Ishikawa (cell line): ENCODE measurements around the gene DMWD.

Experiments used
- CEBPB ChIP-seq: IDR thresholded peaks from 2 replicates; pipeline ENCODE4 v1.6.1; 2012
- CREB1 ChIP-seq: IDR thresholded peaks from 2 replicates; pipeline ENCODE4 v1.6.1; 2012; ENCODE audit warnings: low read depth
- EGR1 ChIP-seq: IDR thresholded peaks from 2 replicates; pipeline ENCODE4 v1.6.1; 2012
- EP300 ChIP-seq: IDR thresholded peaks from 2 replicates; pipeline ENCODE4 v1.6.1; 2012; ENCODE audit warnings: borderline replicate concordance
- FOXM1 ChIP-seq: IDR thresholded peaks from 2 replicates; pipeline ENCODE4 v1.6.1; 2012; ENCODE audit warnings: low read depth, borderline replicate concordance
- MAX ChIP-seq: IDR thresholded peaks from 2 replicates; pipeline ENCODE4 v1.6.1; 2012
- NFIC ChIP-seq: IDR thresholded peaks from 2 replicates; pipeline ENCODE4 v1.6.1; 2012
- RAD21 ChIP-seq: IDR thresholded peaks from 2 replicates; pipeline ENCODE4 v1.6.1; 2012; ENCODE audit warnings: low read depth
- REST ChIP-seq: IDR thresholded peaks from 2 replicates; pipeline ENCODE4 v1.6.1; 2012; ENCODE audit warnings: low read depth, mild to moderate bottlenecking
- TAF1 ChIP-seq: IDR thresholded peaks from 2 replicates; pipeline ENCODE4 v1.6.1; 2012; ENCODE audit warnings: low read depth, mild to moderate bottlenecking
- TCF12 ChIP-seq: IDR thresholded peaks from 2 replicates; pipeline ENCODE4 v1.6.1; 2012; ENCODE audit warnings: low read depth
- TEAD4 ChIP-seq: IDR thresholded peaks from 2 replicates; pipeline ENCODE4 v1.6.1; 2012
- USF1 ChIP-seq: IDR thresholded peaks from 2 replicates; pipeline ENCODE4 v1.6.1; 2012
- YY1 ChIP-seq: IDR thresholded peaks from 2 replicates; pipeline ENCODE4 v1.6.1; 2012; ENCODE audit warnings: low read depth
- ZBTB7A ChIP-seq: IDR thresholded peaks from 2 replicates; pipeline ENCODE4 v1.6.1; 2012; ENCODE audit warnings: low read depth

DMWD gene

GRCh38 chr19:45761714-45762113, 30.9 kb downstream of the DMWD start:
- TF ChIP-seq TEAD4, result no peak
- no peak for TF ChIP-seq TCF12
- TF ChIP-seq RAD21, result no peak
- TF ChIP-seq NFIC, result no peak
- TF ChIP-seq USF1, result no peak
- TF ChIP-seq FOXM1, result no peak
- no peak for TF ChIP-seq ZBTB7A
- TF ChIP-seq CEBPB, result no peak
- TF ChIP-seq CREB1, result no peak
- TF ChIP-seq EGR1, result no peak
- no peak for TF ChIP-seq REST
- no peak for TF ChIP-seq YY1
- no peak for TF ChIP-seq TAF1
- no peak for TF ChIP-seq MAX
- TF ChIP-seq EP300, result no peak

- TF ChIP-seq MAX (no peak), TEAD4 (no peak), REST (no peak), FOXM1 (no peak), EGR1 (no peak), CEBPB (no peak), TCF12 (no peak), CREB1 (no peak), YY1 (no peak), EP300 (no peak), RAD21 (no peak), TAF1 (no peak), NFIC (no peak), USF1 (no peak), ZBTB7A (no peak)
These were observed 33.7 kb downstream of the DMWD start for GRCh38 chr19:45758921-45759320.

- TF ChIP-seq CREB1 (no peak), CEBPB (no peak), RAD21 (no peak), USF1 (no peak), REST (no peak), TCF12 (no peak), ZBTB7A (no peak), NFIC (no peak), EP300 (no peak), FOXM1 (no peak), MAX (no peak)
These were observed 35.0 kb downstream of the DMWD start for GRCh38 chr19:45757695-45758094.

GRCh38 chr19:45754323-45754722, 38.3 kb downstream of the DMWD start:
- TF ChIP-seq CEBPB, result no peak
- no peak for TF ChIP-seq ZBTB7A
- no peak for TF ChIP-seq YY1
- no peak for TF ChIP-seq MAX
- no peak for TF ChIP-seq TEAD4
- TF ChIP-seq CREB1, result no peak
- TF ChIP-seq REST, result no peak
- no peak for TF ChIP-seq NFIC
- TF ChIP-seq TCF12, result no peak
- TF ChIP-seq FOXM1, result no peak
- no peak for TF ChIP-seq RAD21
